ENCODE data around the gene AOC2.
"Not testable (repeated sequence)": the region's sequence is repeated elsewhere in the genome, so short reads cannot be mapped to it uniquely, and the experiment has no call there.

The AOC2 gene

GRCh38 chr17:42879596-42879985 is 35.2 kb downstream of the AOC2 start:
- Histone ChIP-seq H3K4me2 (ENCODE audit: low read depth, low read length, poor library complexity, severe bottlenecking) (no peak overlapping the region), H2AFZ (ENCODE audit: low read length) (no peak overlapping the region), H3F3A (ENCODE audit: low read depth) (no peaks in the 10 kb centered on the region), H3K9me3 (ENCODE audit: insufficient read depth, low read depth, low read length) (no peaks in the 10 kb centered on the region), H3K27me3 (ENCODE audit: insufficient read depth, low read length, poor library complexity, severe bottlenecking) (no peaks in the 10 kb centered on the region), H3K36me3 (ENCODE audit: insufficient read depth, low read length) (no peaks in the 10 kb centered on the region), H3K9ac (ENCODE audit: low read depth, low read length, poor library complexity, severe bottlenecking) (no peak overlapping the region), H3K4me1 (ENCODE audit: insufficient read depth, low read length, poor library complexity, severe bottlenecking) (no peaks in the 10 kb centered on the region), H3K4me3 (ENCODE audit: low read length, poor library complexity, severe bottlenecking) (no peak overlapping the region), H3K9me2 (replicated peaks; ENCODE audit: low read depth, low read length) (no peaks in the 10 kb centered on the region), H3K79me2 (ENCODE audit: insufficient read depth, low read length) (no peaks in the 10 kb centered on the region), H4K20me1 (ENCODE audit: insufficient read depth, low read length, poor library complexity, severe bottlenecking) (no peaks in the 10 kb centered on the region)
- no peak for TF ChIP-seq EZH2phosphoT487 (IDR thresholded peaks at IDR 0.05; ENCODE audit: borderline replicate concordance)
- no peak for TF ChIP-seq CTCF (conservative IDR thresholded peaks at IDR 0.05; ENCODE audit: low read length)

- H3K4me2 ChIP-seq (ENCODE audit: low read depth, low read length, poor library complexity, severe bottlenecking), result no peak overlapping the region
- no peak for TF ChIP-seq EZH2phosphoT487 (IDR thresholded peaks at IDR 0.05; ENCODE audit: borderline replicate concordance)
- TF ChIP-seq CTCF (conservative IDR thresholded peaks at IDR 0.05; ENCODE audit: low read length), result no peak
- H3F3A ChIP-seq (ENCODE audit: low read depth), result no peaks in the 10 kb centered on the region
- H3K4me3 ChIP-seq (ENCODE audit: low read length, poor library complexity, severe bottlenecking), result no peak overlapping the region
- H3K79me2 ChIP-seq (ENCODE audit: insufficient read depth, low read length), result no peaks in the 10 kb centered on the region
- H4K20me1 ChIP-seq (ENCODE audit: insufficient read depth, low read length, poor library complexity, severe bottlenecking), result no peaks in the 10 kb centered on the region
- H3K9me2 ChIP-seq (replicated peaks; ENCODE audit: low read depth, low read length), result no peaks in the 10 kb centered on the region
- H3K36me3 ChIP-seq (ENCODE audit: insufficient read depth, low read length), result no peaks in the 10 kb centered on the region
- H3K9ac ChIP-seq (ENCODE audit: low read depth, low read length, poor library complexity, severe bottlenecking), result no peak overlapping the region
- no peaks in the 10 kb centered on the region for H3K4me1 ChIP-seq (ENCODE audit: insufficient read depth, low read length, poor library complexity, severe bottlenecking)
- no peak overlapping the region for H2AFZ ChIP-seq (ENCODE audit: low read length)
- no peaks in the 10 kb centered on the region for H3K27me3 ChIP-seq (ENCODE audit: insufficient read depth, low read length, poor library complexity, severe bottlenecking)
- no peaks in the 10 kb centered on the region for H3K9me3 ChIP-seq (ENCODE audit: insufficient read depth, low read depth, low read length)
Measured at GRCh38 chr17:42880776-42881310, 36.5 kb downstream of the AOC2 start.

- not testable (repeated sequence) for H4K20me1 ChIP-seq (ENCODE audit: insufficient read depth, low read length, poor library complexity, severe bottlenecking); H3K79me2 ChIP-seq (ENCODE audit: insufficient read depth, low read length); H3K36me3 ChIP-seq (ENCODE audit: insufficient read depth, low read length); H3K27me3 ChIP-seq (ENCODE audit: insufficient read depth, low read length, poor library complexity, severe bottlenecking); H3K9me2 ChIP-seq (replicated peaks; ENCODE audit: low read depth, low read length); H3K4me1 ChIP-seq (ENCODE audit: insufficient read depth, low read length, poor library complexity, severe bottlenecking); H3K4me3 ChIP-seq (ENCODE audit: low read length, poor library complexity, severe bottlenecking); H3K4me2 ChIP-seq (ENCODE audit: low read depth, low read length, poor library complexity, severe bottlenecking); H3K9me3 ChIP-seq (ENCODE audit: insufficient read depth, low read depth, low read length); H2AFZ ChIP-seq (ENCODE audit: low read length); H3K9ac ChIP-seq (ENCODE audit: low read depth, low read length, poor library complexity, severe bottlenecking); H3F3A ChIP-seq (ENCODE audit: low read depth)
Measured at GRCh38 chr17:42881706-42882105, 37.3 kb downstream of the AOC2 start.

- TF ChIP-seq EZH2phosphoT487 (IDR thresholded peaks at IDR 0.05; ENCODE audit: borderline replicate concordance), result no peak
- Histone ChIP-seq H3K79me2 (ENCODE audit: insufficient read depth, low read length) (no peaks in the 10 kb centered on the region), H3K4me3 (ENCODE audit: low read length, poor library complexity, severe bottlenecking) (no peak overlapping the region), H3F3A (ENCODE audit: low read depth) (no peaks in the 10 kb centered on the region), H3K9me2 (replicated peaks; ENCODE audit: low read depth, low read length) (no peaks in the 10 kb centered on the region), H3K9me3 (ENCODE audit: insufficient read depth, low read depth, low read length) (no peaks in the 10 kb centered on the region), H3K36me3 (ENCODE audit: insufficient read depth, low read length) (no peaks in the 10 kb centered on the region), H4K20me1 (ENCODE audit: insufficient read depth, low read length, poor library complexity, severe bottlenecking) (no peaks in the 10 kb centered on the region), H2AFZ (ENCODE audit: low read length) (no peak overlapping the region), H3K4me2 (ENCODE audit: low read depth, low read length, poor library complexity, severe bottlenecking) (no peak overlapping the region), H3K4me1 (ENCODE audit: insufficient read depth, low read length, poor library complexity, severe bottlenecking) (no peaks in the 10 kb centered on the region), H3K27me3 (ENCODE audit: insufficient read depth, low read length, poor library complexity, severe bottlenecking) (no peaks in the 10 kb centered on the region), H3K9ac (ENCODE audit: low read depth, low read length, poor library complexity, severe bottlenecking) (no peak overlapping the region)
Measured at GRCh38 chr17:42882166-42882565, 37.8 kb downstream of the AOC2 start.
